NCI-H526 (cell line): Measurements from ENCODE around the gene PRKAR1B.
"Not testable (repeated sequence)": the region's sequence is repeated elsewhere in the genome, so short reads cannot be mapped to it uniquely, and the experiment has no call there.

ENCODE experiments used
- DNase-seq, 2 experiments: peaks; one replicate each; lab custom pipeline; 2025; lab: John Stamatoyannopoulos, UW

The PRKAR1B gene

DNA sequence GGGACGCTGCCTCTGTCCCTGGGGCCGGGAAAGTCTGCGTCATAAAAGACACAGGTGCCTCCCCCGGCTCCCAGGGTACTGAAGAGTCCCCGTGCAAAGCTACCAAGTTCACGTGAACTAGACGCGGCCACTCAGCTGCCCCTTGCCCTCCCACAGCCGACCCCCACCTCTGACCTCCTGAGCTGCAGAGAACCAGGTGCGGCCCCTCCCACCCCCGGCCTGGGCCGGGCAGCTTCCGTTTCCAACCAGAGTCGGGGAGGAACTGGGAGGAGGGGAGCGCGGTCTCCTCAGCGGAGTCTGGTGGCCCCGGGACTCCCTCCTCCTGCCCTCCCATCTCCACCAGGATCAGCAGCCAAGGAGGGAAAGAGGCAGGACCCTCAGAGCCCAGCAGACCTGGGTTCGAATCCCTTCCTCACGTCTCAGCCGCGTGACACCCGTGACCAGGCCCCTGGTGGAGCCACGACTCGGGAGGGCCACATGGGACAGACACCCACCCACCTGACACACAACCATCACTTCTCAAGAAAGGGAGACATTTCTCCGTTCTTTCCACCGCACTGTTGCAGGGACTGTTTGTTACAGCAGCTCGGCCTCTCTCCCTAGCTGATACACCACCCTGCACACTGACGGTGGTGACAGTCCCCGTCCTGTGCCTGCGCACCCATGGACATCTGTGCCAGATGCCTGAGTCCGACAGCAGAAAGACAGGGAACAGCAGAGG lies 170.1 kb downstream of the PRKAR1B start:
- no peak for DNase-seq

DNA sequence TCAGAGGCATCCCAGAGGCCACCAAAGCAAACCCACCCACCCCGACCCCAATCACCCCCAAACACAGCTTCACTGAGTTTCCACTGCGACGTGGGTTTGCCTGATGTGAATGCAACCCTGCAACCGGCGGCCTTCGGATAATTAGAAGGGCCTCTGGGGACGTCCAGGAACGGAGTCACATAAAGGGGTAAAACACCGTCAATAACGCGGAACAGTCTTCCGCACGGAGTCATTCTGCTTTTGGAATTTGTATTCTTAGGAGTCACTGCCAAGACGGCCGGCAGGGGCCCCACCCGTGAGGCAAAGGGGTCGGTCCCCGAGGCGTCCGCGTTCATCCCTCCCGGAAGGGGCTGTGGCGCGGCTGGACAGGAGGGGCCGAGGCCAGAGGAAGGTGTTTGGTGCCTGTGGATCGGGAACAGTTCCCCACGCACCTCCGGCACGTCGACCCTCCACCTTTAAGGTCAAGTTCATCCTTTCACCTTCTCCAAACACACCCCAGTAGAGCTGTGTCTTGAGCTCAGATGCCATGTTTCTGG lies 170.7 kb downstream of the PRKAR1B start:
- no peak for DNase-seq

DNA sequence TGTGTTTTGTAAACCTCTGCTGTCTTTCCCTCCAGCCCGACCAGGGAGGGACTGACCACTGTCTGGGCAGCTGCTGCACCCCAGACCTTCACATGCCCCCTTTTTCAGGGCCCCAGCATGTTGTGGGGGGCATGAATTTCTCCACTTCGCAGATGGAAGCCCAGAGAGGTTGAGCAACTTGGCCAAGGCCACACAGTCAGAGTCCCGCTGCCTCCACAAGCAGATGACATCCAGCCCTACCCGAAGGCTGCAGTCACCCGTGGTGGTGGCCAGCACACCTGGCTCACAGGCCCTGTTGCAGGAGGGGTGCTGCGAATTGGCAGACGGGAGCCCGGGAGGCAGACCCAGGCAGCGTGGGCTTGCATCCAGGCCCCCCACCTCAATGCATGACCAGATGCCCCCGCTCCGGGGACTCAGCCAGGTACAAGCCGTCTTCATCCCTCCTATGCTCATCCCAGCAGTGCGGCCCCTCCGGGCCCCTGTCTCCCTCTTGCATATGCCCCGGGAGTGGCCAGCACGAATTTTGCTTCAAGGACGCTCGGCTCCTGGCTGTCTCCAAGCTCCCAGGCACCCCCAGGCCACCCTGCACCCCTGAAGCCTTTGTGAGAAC lies 171.4 kb downstream of the PRKAR1B start:
- DNase-seq = no peak

GRCh38 chr7:553636-554111 lies 173.4 kb downstream of the PRKAR1B start:
- peak; percentile 22 to 46 for DNase-seq

DNA sequence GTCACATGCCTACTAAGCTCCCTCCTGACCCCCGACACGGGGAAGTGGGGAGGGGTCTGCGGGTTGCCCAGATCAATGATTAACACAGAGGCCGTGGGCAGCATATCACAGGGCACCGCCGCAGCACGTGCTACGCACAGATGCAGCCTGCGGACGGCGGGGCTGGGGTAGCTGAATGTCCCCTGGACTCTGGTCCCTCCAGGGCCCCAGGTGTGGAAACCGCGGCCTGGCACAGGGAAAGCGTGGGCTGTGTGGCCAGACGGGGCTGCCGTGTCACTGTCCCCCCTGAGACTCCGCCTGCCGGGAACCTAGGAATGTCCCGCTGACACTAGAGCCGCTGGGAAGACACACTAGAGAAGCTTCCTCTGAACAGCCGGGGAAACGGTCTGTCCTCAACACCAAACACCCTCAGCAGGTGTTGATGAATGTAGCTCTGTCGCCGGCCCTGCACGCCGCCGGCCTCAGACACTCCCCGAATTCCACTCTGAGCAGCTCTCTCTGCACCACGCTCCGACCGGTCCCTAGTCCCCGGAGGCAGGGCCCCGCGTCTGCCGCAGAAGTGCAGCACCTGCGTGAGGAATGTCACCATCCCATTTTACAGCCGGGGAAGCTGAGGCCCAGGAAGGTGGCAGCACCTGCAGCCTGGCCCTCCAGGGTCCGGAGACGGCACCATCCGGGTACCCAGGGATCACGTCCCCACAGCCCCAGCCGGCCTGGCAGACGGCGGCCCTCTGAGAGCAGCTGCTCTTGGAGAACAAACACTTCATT lies 174.0 kb downstream of the PRKAR1B start:
- DNase-seq = peak in 1 of 2 experiments; percentile 43

- not testable (repeated sequence) for DNase-seq
Measured at GRCh38 chr7:552151-552867, 174.8 kb downstream of the PRKAR1B start.

- DNase-seq = not testable (repeated sequence)
Measured at GRCh38 chr7:551615-551970, 175.5 kb downstream of the PRKAR1B start.

GRCh38 chr7:550881-551614 lies 176.0 kb downstream of the PRKAR1B start:
- no peak for DNase-seq

DNA sequence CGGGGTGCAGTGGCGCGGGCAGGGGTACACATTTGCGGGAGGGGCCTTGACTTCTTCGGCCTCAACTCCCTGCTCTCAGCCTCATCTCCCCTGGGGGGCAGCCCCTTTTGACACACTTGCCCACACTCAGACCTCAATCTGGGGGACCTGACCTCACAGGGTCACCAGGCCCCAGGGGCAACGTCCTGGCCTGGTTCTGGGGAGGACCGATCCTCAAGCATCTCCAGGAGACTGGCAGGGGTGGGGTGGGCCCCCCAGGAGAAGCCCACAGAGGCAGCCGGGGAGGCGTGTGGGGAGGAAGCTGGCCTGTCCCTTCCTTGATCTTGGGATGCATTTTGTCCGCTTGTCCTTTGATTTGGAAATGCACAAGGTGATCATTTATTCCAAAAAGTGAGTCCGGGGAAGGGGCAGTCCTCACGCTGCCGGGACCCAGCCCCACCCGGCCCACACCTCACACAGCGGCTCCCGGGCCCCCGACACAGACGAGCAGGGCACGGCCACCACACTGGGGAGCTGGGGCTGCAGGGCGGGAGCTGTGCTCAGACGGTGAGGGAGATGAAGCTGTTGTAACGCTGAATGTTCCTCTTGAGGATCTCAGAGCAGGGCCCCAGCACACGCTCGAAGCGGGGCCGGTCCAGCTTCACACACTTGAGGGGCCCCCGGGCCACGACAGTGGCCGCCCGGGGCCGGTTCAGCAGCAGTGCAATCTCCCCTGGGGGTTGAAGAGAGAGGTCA lies 177.0 kb downstream of the PRKAR1B start:
- DNase-seq = no peak

GRCh38 chr7:549066-549890 lies 177.8 kb downstream of the PRKAR1B start:
- DNase-seq = no peak

- no peak for DNase-seq
Measured at GRCh38 chr7:548401-548800, 178.7 kb downstream of the PRKAR1B start.

GRCh38 chr7:545470-545869 lies 181.6 kb downstream of the PRKAR1B start:
- DNase-seq = no peak

DNA sequence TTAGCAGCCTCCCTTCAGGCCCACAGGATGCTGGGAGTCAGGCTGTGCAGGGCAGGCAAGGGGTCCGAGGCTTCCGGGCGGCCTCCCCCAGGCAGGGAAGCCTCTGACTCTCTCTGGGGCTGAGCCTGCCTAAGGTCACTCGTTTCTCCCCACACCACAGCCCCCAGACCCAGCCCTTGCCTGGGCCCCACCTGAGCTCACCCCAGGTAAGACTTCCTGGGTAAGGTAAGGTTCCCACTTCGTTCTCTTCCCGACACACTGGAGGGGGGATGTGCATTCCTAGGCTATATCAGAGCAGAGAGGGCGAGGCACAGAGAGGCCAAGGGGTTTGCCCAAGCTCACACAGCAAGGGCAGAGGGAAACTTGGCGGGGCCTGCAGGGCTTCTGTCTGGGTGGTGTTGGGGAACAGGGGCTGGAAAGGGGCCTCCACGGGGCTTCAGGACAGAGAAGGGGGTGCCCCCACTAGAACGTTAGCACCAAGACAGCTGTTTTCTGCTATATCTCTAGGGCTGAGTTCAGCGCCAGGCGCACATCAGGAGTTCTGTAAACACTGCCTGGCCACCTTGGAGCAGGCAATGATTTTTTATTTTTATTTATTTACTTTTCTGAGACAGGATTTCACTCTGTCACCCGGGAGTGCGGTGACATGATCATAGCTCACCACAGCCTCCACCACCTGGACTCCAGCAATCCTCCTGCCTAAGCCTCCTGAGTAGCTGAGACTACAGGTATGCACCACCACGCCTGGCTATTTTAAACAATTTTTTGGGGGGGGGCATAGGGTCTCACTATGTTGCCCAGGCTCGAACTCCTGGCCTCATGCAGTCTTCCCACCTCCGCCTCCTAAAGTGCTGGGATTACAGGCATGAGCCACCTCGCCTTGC lies 182.5 kb downstream of the PRKAR1B start:
- DNase-seq = no peak

DNA sequence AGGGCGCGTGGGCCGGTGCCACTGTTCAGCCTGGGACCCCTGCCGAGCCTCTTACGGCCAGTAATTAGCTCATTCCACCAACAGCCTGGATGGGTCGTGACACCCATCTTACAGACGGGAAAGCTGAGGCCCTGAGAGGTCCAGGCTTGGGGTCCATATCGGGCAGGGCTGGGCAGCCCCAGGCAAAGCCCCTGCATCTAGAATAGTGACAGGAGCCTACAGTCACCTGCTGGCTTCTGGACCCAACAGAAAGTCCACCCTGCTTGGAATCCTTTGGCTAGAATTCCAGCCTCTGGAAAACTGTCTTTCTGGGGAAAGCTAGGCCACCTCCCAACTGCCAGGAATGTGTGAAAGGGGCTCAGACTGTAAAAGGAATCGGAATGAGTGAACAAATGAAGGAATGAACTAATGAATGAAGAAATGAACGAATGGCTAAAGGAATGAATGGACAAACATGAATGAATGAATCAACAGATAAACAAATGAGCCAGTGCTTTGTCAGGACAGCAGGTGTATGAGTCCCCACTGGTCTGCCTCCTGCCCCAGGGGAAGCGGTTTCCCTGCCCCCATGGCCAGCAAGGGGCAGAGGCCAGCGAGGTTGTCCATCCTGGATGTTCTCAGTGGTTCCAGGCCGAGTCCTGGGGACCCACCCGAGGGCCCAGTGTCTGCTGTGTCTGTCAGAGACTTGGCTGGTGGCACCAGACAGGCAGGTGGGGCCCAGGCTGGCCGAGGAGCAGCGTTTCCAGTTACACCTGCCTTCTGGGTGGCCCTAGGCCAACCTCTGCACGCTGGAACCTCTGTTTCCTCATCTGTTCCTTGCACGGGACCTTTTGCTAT lies 183.4 kb downstream of the PRKAR1B start:
- DNase-seq = no peak

DNA sequence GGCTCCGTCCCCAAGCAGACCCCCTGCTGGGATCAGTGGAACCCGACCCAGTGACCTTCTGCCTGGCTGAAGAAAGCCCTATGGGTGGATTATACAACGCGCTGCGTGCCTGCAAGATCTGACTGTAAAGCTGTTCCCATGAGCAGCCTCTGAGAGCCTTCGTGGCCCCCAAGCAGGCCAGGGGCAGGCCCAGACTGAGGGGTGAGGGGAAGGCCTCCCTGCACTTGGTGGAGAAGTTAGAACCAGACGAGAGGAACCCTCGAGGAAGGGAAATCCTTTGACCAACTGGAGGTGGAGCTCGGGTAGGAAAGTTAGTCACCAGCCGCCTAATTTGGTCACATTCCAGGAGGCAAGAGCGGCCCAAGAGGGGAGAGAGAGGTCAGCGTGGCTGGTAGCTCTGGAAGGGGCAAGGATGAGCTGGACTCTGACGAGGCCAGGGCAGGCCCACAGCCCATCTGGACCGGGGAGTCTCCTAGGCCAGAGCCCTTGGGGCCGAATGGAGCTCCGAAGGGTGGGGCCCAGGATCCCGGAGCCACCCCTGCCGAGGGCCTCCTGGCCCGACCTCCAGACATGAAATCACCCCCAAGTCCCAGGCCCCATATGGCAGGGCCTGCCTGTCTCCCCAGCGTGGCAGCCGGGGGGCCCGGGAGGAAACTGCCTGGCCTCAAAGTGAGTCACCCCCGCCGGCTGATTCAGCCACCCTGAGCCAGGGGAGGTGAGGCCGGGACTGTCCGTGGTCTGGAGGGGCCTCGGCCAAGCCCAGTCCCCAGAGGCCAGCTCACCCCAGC lies 184.2 kb downstream of the PRKAR1B start:
- DNase-seq = no peak

DNA sequence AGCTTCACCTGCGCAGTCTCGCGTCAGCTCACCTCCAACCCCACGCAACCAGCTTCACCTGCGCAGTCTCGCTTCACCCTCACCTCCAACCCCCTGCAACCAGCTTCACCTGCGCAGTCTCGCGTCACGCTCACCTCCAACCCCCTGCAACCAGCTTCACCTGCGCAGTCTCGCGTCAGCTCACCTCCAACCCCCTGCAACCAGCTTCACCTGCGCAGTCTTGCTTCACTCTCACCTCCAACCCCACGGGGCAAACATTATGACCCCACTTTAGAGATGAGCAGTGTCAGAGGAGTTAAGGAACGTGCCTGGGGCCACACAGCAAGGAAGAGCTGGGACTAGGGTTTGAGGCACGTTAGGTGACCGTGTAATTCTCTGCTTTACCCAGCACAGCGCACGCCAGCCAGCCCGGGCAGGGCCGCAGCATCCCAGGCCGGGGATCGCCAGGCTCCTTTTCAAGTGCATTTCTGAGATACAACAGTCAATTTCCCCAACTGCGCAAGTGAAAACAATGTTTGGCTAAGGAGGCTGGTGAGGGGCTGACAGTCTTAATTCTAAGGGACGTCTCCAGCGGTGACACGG lies 184.9 kb downstream of the PRKAR1B start:
- DNase-seq = no peak

GRCh38 chr7:541661-542060 lies 185.4 kb downstream of the PRKAR1B start:
- DNase-seq = no peak
